Epithelial cell of proximal tubule (primary cell): ENCODE data around the gene SV2B. TPM values are rescaled to one million over a fixed set of nuclear protein-coding genes. Genes with fewer than 3 reads are reported as not detected.

Experiments
- DNase-seq: peaks from one replicate; pipeline ENCODE4 v3.0.0-alpha.2; 2011; ENCODE audit warnings: low read depth
- H3K4me3 ChIP-seq: 2 replicates; pipeline ENCODE4 v1.5.1; 2011; ENCODE audit warnings: low read depth, mild to moderate bottlenecking, low read length
- total RNA-seq: library from RNA; depleted of rRNA; stranded (reverse); fragments of >200 nt; gene quantifications from 2 replicates; pipeline ENCODE4 v1.2.3, GENCODE V29; 2015
- TF ChIP-seq, protein P1 (sequence below): conservative IDR thresholded peaks from 2 replicates; pipeline ENCODE4 v1.5.1; 2012; ENCODE audit warnings: low read depth, mild to moderate bottlenecking, low read length

Gene SV2B
- total RNA-seq, 1 donor from 2014 or later: not detected

DNA sequence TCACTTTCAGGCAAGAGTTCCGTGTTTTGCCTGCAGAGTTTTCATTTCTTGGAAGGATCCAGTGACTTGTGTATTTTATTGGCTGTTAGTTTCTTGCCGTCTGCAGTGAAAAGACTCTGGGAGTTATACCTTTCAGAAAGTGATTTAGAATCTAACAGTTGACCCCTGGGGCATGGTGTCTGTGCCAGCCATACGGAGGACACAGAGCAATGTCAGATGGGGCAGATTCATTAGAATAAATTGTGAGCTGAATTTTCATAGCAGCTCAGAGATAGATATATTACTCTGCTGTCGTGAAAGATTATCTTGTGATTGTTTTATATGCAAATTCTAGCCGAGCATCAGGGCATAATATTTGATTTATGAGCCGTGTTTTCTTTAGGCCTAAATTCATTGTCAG, 131.6 kb downstream of the SV2B start:
- DNase-seq: no peak
- TF ChIP-seq, protein P1, sequence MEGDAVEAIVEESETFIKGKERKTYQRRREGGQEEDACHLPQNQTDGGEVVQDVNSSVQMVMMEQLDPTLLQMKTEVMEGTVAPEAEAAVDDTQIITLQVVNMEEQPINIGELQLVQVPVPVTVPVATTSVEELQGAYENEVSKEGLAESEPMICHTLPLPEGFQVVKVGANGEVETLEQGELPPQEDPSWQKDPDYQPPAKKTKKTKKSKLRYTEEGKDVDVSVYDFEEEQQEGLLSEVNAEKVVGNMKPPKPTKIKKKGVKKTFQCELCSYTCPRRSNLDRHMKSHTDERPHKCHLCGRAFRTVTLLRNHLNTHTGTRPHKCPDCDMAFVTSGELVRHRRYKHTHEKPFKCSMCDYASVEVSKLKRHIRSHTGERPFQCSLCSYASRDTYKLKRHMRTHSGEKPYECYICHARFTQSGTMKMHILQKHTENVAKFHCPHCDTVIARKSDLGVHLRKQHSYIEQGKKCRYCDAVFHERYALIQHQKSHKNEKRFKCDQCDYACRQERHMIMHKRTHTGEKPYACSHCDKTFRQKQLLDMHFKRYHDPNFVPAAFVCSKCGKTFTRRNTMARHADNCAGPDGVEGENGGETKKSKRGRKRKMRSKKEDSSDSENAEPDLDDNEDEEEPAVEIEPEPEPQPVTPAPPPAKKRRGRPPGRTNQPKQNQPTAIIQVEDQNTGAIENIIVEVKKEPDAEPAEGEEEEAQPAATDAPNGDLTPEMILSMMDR: no peak
- no peak overlapping the region for H3K4me3 ChIP-seq

DNA sequence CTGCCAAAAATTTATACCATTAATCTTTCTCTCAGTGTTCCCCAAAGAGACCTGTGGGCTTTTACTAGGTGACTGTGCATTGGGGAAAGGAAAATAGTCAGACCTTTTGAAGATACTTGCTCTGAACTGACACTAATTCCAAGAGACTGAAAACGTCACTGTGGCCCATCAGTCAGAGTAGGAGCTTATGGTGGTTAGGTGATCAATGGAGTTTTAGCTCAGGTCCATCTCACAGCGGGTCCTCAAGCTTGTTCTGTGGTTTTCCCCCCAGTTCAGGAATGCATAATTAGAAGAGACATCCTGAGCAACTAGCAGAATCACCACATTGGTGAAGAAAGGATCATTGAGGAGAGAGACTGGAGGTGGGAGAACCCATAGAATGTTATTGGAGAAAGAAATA, 134.7 kb downstream of the SV2B start:
- TF ChIP-seq, protein P1: no peak
- no peak for DNase-seq

DNA sequence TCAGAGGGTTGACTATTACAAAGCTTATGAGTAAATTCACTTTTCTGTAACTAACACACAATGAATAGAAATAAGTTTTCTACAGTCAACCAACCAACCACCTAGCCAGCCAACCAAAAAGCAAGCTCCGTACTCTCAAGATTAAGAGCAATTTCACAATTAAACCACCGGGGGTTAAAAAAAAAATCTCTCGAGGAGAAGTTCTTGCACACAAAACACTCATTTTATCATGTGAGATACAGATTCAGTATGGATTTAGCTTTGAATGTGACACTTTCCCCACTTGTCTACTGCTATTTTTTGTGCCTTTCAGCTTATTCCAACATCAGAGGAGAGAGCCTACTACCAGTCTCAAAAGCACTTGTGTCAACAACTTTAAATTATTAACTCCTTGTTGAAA, 135.3 kb downstream of the SV2B start:
- no peak for DNase-seq
- TF ChIP-seq, protein P1: no peak
- H3K4me3 ChIP-seq: no peak overlapping the region

More for the DNA sequence above, 134.7 kb downstream of the SV2B start:
- no peak overlapping the region for H3K4me3 ChIP-seq

DNA sequence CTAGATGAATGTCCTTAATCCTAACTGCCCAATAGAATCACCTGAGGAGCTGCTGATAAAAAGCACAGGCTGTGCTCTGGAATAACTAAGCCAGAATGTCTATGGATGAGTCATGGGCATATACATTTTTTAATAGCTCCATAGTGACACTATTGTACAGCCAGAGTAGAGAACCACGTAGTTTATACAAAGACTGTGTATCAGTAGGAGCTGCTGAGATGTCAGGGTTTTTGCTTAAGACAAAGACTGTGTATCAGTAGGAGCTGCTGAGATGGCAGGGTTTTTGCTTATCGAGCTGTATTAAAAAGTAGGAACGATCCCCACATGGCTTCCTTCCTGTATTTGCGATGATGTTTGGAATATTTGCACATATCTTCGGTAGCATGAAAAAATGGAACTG, 137.4 kb downstream of the SV2B start:
- TF ChIP-seq, protein P1: no peak
- no peak for DNase-seq
- no peak overlapping the region for H3K4me3 ChIP-seq

DNA sequence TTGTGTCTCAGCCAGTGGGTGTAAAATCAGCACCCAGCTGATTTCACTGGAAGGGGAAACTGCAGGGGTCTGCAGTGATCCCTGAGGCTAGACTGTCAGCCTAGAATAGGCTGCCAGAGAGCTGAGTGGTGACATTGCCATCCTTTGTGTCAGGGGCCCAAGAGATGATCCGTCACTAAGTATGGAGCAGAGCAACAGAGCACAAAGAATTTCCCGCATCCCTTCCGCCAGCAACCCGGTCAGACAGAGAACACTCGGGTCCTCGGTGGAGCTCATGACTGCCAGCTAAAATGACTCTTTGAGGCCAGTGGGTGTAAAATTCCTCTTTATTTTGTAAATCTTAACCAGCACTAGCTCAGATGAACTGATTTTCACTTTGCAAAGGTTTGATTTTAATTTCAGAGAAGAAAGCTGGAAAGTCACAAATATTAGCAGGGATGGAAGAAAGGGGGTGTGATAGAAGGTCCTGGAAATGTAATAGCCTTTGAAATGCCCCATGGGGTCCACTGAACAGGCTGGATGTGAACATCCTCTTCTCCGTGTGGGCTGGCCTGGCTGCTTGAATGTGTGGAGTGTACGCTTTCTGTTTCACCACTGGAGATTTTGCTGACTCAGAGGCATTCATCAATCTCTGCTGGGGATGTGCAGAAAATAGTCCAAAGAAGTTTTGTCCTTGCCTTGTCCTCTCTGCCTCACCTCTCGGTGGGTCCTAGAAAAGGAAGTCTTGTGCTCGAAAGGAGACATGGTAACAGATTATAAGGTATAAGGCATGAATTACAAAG, 138.8 kb downstream of the SV2B start:
- TF ChIP-seq, protein P1: no peak
- DNase-seq: no peak
- no peak overlapping the region for H3K4me3 ChIP-seq

DNA sequence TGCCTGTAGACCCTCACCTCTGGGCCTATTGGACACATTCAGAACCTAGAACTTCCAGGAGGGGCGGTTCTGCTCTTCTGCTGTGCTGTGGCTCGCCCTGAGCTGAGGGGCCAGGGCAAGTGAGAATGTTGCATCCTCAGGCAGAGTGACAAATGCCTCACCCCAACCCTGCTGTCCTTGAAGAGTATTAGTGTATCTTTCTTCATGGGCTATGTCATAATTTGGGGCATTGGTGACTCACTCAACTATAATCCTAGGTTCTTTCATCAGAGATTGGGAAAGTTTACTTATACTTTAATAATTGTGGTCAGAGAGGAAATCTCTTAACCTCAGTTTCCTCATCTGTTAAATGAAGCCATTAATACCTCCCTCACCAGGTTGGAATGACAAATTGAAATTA, 143.8 kb downstream of the SV2B start:
- no peak overlapping the region for H3K4me3 ChIP-seq
- DNase-seq: no peak
- TF ChIP-seq, protein P1: no peak

DNA sequence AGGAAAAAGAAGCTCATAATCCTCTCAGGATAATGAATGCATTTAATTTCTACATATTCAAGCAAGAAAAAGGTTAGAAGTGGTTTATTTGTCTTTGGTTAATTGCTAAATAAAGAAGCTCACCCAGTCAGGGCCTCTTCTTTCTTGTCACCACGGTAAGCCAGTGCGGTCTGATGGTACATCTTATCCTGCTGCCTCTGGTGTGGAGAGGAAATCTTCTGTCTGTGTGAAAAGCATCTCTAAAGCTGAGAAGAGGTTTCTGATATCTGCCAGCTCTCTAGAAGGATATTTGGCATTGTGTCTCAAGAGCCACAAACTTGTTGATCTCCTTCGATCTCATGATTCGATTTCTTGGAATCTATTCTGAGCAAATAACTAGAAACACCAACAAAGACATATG, 144.9 kb downstream of the SV2B start:
- no peak overlapping the region for H3K4me3 ChIP-seq
- TF ChIP-seq, protein P1: no peak
- DNase-seq: no peak
